GM10266 (cell line): Measurements from ENCODE around the gene NLE1.

ENCODE experiments used
- DNase-seq: peaks from one replicate; pipeline ENCODE4 v3.0.0; 2012; ENCODE audit errors: extremely low spot score
- TF ChIP-seq, protein P1 (sequence below): IDR thresholded peaks from 2 replicates; pipeline ENCODE4 v1.5.1; 2012; ENCODE audit warnings: mild to moderate bottlenecking, low read depth; ENCODE audit not compliant: control insufficient read depth, insufficient read depth; ENCODE audit errors: missing control alignments

The NLE1 gene

DNA sequence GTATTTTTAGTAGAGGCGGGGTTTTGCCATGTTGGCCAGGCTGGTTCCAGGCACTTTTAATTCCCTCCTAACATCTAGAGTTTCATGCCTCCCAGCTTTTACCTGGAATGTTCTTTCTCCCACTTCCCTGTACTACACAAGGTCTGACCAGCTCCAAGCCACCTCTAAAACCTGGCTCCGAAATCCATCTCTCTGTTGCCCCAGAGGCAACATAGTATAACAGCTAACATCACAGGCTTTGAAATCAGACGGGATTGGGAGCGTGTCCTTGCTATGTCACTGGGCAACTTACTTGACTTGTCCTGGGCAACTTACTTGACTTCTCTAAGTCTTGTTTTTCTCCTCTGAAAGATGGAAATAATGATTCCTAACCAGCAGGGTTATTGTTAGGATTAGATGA, 20.7 kb upstream of the NLE1 start:
- TF ChIP-seq, protein P1, sequence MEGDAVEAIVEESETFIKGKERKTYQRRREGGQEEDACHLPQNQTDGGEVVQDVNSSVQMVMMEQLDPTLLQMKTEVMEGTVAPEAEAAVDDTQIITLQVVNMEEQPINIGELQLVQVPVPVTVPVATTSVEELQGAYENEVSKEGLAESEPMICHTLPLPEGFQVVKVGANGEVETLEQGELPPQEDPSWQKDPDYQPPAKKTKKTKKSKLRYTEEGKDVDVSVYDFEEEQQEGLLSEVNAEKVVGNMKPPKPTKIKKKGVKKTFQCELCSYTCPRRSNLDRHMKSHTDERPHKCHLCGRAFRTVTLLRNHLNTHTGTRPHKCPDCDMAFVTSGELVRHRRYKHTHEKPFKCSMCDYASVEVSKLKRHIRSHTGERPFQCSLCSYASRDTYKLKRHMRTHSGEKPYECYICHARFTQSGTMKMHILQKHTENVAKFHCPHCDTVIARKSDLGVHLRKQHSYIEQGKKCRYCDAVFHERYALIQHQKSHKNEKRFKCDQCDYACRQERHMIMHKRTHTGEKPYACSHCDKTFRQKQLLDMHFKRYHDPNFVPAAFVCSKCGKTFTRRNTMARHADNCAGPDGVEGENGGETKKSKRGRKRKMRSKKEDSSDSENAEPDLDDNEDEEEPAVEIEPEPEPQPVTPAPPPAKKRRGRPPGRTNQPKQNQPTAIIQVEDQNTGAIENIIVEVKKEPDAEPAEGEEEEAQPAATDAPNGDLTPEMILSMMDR = no peak
- DNase-seq = no peak

DNA sequence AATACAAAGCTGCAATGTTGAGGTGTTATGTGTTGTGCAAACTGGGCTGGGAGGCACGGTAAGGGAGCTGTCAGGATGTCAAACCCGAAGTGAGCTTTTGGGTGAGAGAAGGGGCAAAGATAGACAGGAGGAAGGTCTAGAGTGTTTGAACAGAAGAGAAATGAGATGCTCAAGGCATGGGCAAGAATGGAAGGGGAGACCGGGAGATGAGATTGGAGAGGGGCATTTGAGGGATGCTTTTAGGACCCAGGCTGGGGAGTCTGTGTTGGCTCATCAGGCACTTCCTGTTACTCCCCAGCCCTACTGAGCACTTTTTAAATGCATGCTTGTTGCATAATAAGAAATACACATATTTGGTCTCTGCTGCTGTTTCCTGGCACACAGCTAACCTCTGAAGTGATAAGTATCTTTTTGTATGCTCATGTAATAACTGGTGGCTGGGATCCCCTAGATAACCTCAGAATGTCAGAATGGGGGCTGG, 19.2 kb upstream of the NLE1 start:
- no peak for DNase-seq
- TF ChIP-seq, protein P1 = no peak

DNA sequence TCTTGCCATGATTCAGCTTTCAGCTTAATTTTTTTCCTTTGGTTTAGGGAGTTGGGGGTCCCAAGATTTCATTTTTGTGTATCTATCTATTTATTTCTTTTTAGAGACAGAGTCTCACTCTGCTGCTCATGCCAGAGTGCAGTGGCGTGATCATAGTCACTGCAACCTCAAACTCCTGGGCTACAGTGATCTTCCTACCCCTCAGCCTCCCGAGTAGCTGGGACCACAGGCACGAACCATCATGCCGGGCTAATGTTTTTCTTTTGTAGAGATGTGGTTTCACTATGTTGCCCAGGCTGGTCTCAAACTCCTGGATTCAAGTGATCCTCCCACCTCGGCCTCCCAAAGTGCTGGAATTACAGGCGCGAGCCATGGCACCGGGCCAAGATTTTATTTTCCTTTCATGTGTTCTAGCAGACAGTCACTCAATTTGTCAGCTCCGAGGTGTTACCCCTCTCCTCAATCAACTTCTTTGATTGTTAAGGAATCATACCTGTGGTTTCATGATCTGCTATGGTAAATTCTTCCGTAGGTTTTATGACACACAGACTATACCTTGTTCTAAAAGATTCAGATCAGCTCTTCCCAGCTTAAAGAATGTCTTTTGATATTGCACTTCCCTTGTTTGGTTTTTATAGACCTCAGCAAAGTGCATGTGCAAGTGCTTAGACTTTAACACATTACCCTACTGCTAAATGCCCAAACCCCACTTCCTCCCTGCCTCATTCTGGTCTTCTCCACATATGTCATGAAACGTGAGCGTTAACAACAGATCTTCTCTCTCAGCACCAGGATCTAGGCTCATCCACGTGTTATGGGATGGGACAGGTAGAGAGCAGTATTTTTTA, 18.5 kb upstream of the NLE1 start:
- TF ChIP-seq, protein P1 = no peak

DNA sequence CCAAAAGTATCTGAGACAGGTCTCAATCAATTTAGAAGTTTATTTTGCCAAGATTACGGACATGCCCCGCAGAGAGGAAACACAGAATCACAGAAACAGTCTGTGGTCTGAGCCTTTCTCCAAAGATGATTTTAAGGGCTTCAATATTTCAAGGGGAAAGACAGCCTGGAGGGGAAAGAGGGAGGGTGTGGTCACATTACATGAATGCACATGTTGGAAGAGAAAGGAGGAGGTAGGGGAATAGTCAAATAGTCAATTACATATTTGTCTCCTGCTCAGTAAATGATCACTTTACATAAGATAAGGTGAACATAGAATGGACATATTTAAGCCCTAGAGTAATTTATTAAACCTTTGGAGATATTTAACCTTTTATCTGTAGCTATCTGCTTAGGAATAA, 17.8 kb upstream of the NLE1 start:
- no peak for DNase-seq
- TF ChIP-seq, protein P1 = no peak

More for the DNA sequence above, 18.5 kb upstream of the NLE1 start:
- no peak for DNase-seq

DNA sequence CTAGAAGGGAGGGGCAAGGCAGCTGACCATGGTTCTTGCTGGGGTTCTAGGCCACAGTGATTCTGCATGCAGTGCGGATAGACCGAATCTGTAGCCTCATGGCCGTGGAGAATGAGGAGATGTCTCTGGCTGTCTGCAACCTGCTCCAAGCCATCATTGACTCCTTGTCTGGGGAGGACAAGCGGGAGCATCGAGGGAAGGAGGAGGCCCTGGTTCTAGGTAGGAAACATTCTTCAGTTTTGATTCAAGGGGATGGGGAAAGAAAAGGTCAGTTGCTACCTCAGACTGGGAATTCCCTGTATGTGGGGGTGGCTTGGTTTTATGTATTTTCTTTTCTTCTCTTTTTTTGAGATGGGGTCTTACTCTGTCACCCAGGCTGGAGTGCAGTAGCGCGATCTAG, 13.1 kb upstream of the NLE1 start:
- TF ChIP-seq, protein P1 = no peak
- no peak for DNase-seq

DNA sequence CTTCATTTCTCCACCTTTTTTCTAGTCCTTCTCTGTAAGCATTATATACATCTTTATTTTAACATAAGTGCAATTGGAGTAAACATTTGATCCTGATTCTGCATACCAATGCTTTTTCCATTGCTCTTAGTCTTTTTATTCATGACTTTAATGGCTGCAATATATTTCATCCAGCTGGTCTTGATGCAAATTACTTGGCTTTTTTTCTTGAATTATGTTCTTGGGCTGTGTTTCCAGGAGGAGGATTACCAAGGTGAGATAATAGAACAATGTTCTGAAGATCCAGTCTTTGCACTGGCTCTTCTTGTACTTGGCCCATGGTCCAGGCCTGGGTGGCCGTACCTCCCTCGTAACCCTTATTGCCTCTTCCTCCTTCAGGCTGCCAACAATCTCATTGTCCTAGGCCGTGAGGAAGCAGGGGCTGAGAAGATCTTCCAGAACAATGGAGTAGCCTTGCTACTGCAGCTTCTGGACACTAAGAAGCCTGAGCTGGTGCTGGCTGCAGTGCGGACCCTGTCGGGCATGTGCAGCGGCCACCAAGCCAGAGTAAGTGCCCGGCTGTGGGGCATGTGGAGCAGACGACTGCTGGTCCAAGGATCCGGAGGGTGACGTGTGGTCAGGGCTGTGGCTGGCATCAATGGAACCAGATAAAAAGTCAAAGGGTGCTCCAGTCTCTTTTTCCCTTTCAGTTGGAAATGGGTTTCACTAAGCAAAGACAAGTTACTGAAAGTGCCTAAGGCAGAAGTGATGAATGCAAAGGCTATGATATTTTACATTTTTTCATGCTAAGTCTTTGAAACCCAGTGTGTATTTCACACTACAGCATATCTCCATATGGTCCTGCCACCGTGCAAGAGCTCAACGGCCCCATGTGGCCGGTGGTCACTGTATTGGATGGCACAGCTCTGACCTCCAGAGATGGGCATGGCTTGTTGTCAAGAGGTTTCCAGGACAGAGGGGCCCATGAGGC, 12.4 kb upstream of the NLE1 start:
- TF ChIP-seq, protein P1 = no peak
- no peak for DNase-seq
